GM12864 (cell line): ENCODE measurements around the gene IRGQ.
A peak's percentile ranks its signal among the peaks of the same experiment; 100 is the strongest.

Experiments
- DNase-seq: peaks from one replicate; pipeline ENCODE4 v3.0.0-alpha.2; 2011; ENCODE audit warnings: low read depth
- H3K4me3 ChIP-seq: 2 replicates; pipeline ENCODE4 v1.5.1; 2011; ENCODE audit warnings: mild to moderate bottlenecking, low read depth, low read length, control low read depth
- TF ChIP-seq, protein P1 (sequence below): IDR thresholded peaks from 2 replicates; pipeline ENCODE4 v1.5.1; 2011; ENCODE audit warnings: low read depth, mild to moderate bottlenecking, moderate library complexity, low read length, control low read depth, inconsistent platforms; ENCODE audit errors: missing control alignments

Gene IRGQ

DNA sequence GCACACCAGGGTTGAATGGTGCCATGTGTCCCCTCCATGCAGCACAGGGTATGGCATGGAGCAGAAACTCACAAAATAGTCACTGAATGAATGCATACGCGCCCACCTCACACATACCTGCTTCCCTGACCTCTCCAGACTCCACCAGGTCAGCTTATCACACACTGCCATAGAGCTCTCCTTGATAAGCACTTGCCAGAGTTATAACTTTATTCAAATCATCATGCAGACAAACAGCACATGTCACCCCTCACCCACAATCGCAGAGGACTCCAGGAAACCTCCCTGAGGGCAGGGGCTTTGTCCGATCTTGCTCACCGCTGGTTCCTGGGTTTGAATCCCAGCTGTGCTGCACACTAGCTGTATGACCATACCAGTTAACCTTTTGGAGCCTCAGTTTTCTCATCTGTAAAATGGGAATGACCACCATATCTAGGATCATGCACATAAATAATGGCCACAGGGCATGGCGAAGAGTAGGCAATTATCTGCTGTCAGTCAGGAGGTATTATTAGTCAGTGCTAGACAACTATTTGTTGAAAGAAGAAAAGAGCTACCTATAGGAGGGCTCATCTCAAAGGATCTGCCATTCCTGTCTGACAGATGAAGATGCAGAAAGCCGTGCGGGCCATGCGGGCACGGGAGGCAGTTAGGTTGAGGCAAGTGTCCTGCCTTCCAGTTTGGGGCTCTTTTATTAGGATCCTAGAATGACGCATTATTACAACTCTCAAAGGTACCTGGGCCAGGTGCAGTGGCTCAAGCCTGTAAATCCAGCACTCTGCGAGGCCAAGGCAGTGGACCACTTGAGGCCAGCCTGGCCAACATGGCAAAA, 34.6 kb downstream of the IRGQ start:
- no peak overlapping the region for H3K4me3 ChIP-seq
- TF ChIP-seq, protein P1, sequence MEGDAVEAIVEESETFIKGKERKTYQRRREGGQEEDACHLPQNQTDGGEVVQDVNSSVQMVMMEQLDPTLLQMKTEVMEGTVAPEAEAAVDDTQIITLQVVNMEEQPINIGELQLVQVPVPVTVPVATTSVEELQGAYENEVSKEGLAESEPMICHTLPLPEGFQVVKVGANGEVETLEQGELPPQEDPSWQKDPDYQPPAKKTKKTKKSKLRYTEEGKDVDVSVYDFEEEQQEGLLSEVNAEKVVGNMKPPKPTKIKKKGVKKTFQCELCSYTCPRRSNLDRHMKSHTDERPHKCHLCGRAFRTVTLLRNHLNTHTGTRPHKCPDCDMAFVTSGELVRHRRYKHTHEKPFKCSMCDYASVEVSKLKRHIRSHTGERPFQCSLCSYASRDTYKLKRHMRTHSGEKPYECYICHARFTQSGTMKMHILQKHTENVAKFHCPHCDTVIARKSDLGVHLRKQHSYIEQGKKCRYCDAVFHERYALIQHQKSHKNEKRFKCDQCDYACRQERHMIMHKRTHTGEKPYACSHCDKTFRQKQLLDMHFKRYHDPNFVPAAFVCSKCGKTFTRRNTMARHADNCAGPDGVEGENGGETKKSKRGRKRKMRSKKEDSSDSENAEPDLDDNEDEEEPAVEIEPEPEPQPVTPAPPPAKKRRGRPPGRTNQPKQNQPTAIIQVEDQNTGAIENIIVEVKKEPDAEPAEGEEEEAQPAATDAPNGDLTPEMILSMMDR, result no peak
- DNase-seq, result no peak

DNA sequence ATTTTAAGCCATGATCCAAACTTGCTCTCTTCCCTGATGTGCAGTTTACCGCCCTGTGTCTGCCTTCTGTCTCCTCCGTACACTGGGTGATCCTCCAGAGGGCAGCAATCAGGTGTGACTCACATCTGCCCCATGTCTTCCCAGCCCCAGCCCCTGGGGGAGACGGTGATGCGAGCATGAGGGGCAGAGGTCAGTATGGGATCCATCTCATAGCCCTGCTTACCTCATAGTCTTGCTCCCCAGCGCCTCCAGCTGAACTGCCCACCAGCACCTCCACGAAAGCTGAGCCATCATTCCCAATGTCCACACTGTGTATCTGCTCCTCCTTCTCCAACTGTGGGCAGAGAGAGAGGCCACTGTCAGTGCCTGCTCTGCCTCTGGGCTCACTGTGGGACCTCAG, 35.2 kb downstream of the IRGQ start:
- H3K4me3 ChIP-seq, result no peak overlapping the region
- no peak for DNase-seq
- TF ChIP-seq, protein P1, result peak; percentile 12

DNA sequence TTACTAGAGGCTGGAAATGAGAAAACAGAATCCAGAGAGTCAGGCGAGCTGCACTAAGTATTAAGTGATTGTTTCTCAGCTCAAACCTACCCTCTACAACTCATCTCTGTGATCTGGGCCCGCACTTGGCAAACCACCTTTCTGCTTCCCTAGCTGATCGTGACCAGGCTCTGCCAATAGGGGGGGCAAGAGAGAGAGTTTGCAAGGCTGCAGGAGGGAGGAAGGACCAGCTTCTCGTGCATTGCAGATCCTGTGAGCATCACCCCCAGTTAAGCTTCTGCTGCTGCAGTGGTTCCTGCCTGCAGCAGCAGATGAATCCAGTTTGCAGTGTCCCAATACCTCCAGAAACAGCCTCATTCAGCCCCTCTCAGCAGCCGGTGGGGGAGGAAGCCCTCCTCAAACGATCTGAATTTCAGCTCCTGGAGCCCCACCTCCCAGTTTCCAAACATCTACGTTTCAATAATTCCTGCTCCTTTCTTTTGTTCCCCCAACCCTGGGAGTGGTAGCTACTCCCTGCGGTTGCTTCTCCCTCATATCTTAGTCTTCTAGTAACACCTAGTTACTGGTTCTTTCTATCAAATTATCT, 40.7 kb downstream of the IRGQ start:
- TF ChIP-seq, protein P1, result peak; percentile 94
- peak; percentile 44 for DNase-seq
- no peak overlapping the region for H3K4me3 ChIP-seq

DNA sequence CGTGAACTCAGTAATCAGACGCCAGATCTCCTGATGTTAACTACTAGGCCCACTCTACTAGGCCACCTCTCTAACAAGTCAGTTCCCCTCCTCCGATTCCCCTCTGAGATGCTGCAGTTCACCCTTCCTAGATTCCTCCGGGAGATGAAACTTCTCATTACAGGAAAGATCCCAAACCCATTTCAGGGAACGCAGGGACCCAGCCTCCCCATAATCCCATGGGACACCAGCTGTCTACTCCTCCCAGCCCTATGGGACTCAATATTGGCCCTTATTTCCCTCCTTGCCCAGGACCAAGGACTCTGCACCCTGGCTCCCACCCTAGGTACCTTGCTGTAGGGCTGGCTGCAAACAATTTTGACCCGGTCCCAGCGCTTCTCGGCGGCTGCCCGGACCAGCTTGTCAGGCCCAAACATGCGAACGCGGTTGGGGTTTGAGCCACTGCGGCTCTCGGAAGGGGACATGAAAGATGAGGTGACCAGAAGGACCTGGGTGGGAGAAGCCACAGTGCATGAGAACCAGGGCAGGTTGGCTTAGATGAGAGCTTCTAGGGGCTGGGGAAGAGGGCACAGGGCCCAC, 41.5 kb downstream of the IRGQ start:
- TF ChIP-seq, protein P1, result no peak
- H3K4me3 ChIP-seq, result no peak overlapping the region
- DNase-seq, result no peak

DNA sequence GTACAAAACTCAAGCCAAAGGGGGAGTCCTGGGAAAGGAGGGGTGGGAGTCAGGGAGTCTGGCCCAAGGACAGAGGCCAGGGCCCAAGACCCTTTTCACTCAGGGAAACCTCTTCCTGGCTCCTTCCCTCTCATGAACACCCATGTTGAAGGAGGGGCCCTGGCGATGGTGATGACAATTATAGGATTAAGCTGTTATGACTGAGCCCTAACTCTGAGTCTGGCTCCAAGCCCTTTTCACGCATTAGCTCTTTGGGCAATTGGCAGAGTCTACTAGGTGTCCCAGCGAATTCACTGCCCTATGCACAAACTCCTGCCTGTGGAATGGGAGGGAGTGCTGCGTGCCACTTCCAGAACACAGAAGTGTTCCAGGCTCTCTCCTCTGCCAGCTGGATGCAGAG, 42.3 kb downstream of the IRGQ start:
- no peak overlapping the region for H3K4me3 ChIP-seq
- no peak for DNase-seq
- TF ChIP-seq, protein P1, result no peak

DNA sequence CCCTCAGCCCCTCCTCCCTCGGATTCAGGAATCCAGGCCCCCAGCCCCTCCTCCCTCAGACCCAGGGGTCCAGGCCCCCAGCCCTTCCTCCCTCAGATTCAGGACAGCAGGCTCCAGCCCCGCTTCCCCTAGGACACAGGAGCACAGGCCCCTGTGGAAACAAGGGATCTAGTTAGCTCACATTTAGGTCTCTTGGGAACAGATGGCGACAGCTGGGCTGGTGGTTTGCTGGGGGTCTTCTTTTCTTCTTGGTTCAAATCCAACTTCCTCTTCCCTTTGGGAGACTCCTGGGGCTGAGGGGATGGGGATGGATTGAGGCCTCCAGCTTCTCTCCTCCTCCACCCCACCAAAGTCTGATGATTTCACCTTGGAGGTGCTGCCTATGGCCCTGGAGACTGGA, 43.3 kb downstream of the IRGQ start:
- TF ChIP-seq, protein P1, result no peak
- DNase-seq, result no peak
- no peak overlapping the region for H3K4me3 ChIP-seq

DNA sequence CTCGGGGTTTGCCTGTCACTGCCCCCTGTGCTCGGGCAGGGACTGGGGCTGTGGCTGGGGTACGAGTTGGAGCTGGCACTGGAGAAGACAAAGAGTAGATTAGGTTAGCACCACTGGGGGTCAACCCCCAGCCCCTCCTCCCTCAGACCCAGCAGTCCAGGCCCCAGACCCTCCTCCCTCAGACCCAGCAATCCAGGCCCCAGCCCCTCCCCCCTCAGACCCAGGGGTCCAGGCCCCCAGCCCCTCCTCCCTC, 43.8 kb downstream of the IRGQ start:
- TF ChIP-seq, protein P1, result no peak
- H3K4me3 ChIP-seq, result no peak overlapping the region
- no peak for DNase-seq
